ENCODE measurements around the gene PFDN5.

DNA sequence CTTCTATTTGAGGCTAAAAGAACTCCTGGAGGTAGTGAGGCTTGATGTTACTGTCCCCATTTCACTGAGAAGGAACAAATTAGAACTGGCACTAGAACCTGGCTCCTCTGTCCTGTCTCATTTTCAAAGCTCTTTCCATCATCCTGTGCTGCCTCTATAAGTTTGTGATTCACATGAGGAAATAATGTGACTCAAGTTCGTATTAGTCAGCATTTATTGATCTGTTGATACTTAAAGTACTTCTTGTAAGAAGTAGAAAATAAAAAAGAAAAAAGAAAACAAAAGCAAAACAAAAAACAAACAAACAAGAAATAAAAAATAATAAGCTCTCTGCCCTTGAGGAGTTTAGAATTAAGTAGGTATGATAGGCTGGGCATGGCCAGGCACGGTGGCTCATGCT lies 29.6 kb upstream of the PFDN5 start:
- TF ChIP-seq CTCF (IDR thresholded peaks at IDR 0.05) (no peak), POLR2AphosphoS5 (IDR thresholded peaks at IDR 0.05) (no peak), POLR2A (IDR thresholded peaks at IDR 0.05) (no peak)
